HG03520 (cell line): ENCODE measurements around the gene RMC1.
"Not testable (repeated sequence)": the region's sequence is repeated elsewhere in the genome, so short reads cannot be mapped to it uniquely, and the experiment has no call there.

ENCODE experiments used
- ATAC-seq: cut with Tn5 transposase; IDR thresholded peaks from one replicate; pipeline ENCODE4 v1.9.1; 2021; ENCODE audit warnings: mild to moderate bottlenecking, moderate library complexity; ENCODE audit not compliant: unreplicated experiment

RMC1 gene

GRCh38 chr18:23495723-23496440, 7.4 kb upstream of the RMC1 start:
- ATAC-seq: no peak

GRCh38 chr18:23498117-23498516, 5.2 kb upstream of the RMC1 start:
- ATAC-seq: no peak

DNA sequence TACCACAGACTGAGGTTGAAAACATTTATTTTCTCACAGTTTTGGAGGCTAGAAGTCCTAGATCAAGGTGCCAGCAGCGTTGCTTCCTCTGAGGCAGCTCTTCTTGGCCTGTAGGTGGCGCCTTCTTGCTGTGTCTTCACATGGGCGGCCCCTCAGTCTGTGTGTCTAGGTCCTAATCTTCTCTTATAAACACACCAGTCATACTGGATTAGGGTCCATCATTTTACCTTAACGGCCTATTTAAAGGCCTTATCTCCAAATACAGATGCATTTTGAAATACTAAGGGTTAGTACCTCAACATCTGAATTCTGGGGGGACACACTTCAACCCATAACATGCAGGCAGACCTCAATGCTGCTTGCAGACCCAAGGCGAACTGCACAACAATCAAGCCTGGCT, 4.4 kb upstream of the RMC1 start:
- ATAC-seq: peak; percentile 30

DNA sequence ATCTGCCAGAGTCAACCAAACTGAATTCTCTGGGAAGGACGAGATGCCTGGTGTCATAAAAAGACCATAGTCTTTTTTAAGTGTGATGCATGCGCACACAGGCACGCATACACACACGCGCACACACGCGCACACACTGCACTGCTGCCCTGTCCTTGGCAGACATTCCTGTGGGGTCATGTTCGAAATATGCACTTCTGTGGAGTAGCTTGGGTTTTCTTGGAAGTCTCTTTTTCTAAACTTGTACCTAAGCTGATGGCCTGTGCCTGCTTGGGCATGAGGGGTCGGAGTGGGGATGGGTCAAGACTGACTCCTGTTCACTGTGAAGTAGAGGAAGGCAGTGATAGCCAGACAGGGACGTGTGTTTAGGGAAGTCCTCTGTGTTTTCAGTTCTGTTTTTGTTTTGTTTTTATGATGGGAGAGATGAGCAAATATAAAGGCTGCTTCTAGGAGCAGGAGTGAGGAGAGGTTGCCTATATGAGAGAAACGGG, 4.0 kb upstream of the RMC1 start:
- ATAC-seq: no peak

- ATAC-seq: no peak
Measured at GRCh38 chr18:23501626-23502025, 1.7 kb upstream of the RMC1 start.

DNA sequence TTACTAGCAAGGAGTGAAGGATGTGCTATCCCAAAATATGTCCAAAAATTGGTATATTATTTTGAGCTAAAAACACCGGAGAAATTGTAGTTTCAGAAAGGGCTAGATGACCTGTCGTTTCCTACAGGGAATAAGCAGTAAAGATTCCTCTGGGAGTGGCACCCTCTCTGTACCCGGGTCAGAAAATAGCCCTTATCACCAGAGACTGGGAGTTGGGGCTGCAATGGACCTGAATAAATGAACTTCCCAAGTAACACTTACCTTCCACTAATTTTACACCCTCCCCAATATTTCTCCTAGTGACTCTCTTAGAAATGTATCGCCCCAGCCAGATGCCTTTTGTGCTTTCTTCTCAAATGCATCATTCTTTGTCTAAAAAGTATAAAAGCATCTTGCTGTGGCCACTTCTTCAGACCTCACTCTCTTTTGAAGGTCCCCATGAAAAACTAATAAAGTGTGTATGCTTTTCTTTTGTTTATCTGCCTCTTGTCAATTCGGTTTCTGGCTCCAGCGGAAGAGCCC, 734 bp upstream of the RMC1 start:
- ATAC-seq: no peak

DNA sequence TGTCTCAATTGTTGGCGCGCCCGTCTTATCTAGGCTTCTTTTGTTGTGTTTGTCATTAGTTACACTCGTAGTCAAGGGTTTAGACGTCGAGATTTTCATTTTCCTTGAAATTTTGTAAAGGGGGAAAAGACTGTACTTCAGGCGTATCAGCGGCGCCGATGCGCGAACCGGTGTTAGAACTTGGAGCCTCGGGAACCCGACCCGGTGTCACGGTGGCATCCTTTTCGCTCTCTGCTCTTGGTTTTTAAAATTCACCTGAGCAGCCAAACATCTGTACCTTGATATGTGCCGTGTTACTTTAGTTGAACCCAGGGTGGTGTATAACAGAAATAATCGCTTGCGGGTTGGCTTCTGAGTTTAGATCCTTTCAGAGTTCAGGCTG, 643 bp downstream of the RMC1 start:
- ATAC-seq: no peak

DNA sequence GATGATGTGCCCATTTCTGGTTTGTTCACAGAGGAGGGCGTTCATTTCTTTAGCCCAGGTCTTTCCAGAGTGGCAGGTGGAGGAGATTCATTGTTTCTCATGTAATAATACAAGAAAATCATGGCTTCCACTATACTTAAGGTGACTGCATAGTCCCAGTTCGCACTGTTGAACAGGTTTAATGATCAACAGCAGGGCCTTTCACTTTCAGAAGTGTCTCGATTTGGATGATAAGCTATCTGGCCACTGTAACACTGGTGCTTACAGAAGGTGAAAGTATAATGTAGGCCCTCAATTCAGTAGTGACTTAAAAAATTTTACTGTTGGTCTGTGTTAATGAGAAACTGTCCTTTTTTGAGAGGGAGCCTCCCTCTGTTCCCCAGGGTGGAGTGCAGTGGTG, 1.4 kb downstream of the RMC1 start:
- peak; percentile 37 for ATAC-seq

- ATAC-seq: no peak
Measured at GRCh38 chr18:23506393-23506792, 3.1 kb downstream of the RMC1 start.

GRCh38 chr18:23510923-23511322, 7.6 kb downstream of the RMC1 start:
- ATAC-seq: not testable (repeated sequence)

GRCh38 chr18:23512216-23512615, 8.9 kb downstream of the RMC1 start:
- not testable (repeated sequence) for ATAC-seq

DNA sequence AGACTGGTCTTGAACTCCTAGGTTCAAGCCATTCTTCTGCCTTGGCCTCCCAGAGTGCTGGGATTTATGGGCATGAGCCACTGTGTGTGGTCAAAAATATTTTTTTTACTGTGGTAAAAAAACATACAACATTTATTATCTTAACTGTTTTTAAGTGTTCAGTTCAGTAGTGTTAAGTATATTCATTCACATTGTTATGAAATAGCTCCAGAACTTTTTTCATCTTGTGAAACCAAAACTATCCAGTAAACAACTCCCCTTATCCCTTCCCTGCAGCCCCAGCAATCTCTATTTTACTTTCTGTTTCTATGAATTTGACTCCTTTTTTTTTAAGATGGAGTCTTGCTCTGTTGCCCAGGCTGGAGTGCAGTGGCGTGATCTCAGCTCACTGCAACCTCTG, 9.3 kb downstream of the RMC1 start:
- ATAC-seq: no peak

GRCh38 chr18:23515911-23516546, 12.7 kb downstream of the RMC1 start:
- ATAC-seq: no peak

GRCh38 chr18:23519734-23520133, 16.4 kb downstream of the RMC1 start:
- no peak for ATAC-seq

GRCh38 chr18:23521271-23521670, 18.0 kb downstream of the RMC1 start:
- no peak for ATAC-seq

GRCh38 chr18:23521907-23522306, 18.6 kb downstream of the RMC1 start:
- ATAC-seq: no peak

DNA sequence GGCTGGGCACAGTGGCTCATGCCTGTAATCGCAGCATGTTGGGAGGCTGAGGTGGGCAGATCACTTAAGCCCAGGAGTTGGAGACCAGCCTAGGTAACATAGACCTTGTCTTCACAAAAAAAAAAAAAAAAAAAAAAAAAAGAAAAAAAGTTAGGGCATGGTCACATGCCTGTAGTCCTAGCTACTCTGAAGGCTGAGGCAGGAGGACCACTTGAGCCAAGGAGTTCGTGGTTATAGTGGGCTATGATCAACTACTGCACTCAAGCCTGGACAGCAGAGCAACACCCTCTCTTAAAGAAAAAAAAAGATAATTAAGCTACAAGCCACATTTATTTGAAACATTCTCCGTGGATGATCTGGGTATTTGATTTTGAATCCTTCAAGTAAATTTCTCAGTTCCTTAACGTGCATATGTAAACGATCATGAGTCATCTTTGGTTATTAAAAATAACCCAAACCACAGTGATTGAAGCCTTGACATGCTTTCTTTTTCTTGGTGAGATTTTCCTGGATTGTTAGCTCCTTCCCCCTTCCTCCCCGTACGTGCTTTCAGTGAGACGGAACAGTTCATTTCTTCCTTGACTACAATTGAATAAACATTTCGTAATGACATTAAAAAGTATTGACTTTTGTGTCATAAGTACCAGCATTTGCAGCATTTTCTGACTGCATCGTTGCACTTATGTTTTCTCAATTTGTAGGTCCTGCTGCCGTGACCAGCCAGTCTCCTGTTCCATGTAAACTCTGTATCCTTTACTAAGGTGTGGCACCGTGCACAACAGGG, 20.3 kb downstream of the RMC1 start:
- no peak for ATAC-seq

GRCh38 chr18:23524213-23524707, 20.9 kb downstream of the RMC1 start:
- ATAC-seq: no peak

- ATAC-seq: no peak
Measured at GRCh38 chr18:23526501-23527063, 23.3 kb downstream of the RMC1 start.

DNA sequence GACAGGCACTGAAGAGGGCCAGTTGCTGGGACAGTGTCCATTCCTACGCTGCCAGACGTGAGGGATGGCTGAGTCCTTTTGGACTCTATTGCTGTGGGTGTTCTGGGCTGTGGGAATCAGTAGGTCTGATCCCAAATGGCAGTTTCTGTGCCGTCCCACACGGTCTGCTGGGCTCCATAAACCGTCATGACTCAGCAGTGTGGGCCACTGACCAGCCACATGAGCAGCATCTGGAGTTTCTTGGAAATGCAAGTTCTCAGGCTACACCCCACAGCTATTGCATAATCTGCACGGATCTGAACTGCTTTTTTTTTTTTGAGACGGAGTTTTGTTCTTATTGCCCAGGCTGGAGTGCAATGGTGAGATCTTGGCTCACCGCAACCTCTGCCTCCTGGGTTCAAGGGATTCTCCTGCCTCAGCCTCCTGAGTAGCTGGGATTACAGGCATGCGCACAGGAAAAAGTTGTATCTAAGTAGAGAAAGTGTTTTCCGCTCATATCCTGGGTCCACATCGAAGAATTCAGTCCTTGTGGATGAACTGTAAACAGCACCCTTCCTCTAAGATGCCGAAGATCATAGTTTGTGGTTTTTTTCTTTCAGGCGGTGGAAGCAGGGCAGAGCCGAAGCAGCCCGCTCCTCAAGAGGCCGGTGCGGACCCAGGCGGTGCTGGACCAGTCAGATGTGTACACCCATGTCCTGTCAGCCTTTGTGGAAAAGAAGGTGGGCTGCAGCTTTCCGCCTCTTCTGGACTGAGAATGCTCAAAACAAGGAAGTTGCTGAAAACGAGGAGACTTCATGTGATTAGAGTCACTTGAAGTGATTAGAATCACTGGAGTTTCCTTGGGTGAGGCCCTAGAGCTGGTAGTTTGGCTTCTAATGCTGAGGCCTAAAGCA, 25.5 kb downstream of the RMC1 start:
- ATAC-seq: no peak
